H1 (cell line): ENCODE data around the gene IPO9. TPM values are rescaled to one million over a fixed set of nuclear protein-coding genes. Genes with fewer than 3 reads are reported as not detected.

Source experiments
- CTCF ChIA-PET: fragments of 300-600 bp; sonication (Branson Sonifier 250); formaldehyde crosslinking; loops from one replicate; lab custom pipeline; 2021; ENCODE audit not compliant: partially characterized antibody; lab: Charles Lee
- POLR2A ChIA-PET: fragments of 300-600 bp; sonication (Branson Sonifier 250); formaldehyde crosslinking; loops from one replicate; lab custom pipeline; 2021; ENCODE audit warnings: inconsistent platforms; ENCODE audit not compliant: partially characterized antibody; lab: Charles Lee
- DNase-seq, 2 experiments: peaks; one replicate each; pipeline versions ENCODE4 v3.0.0 to v3.0.0-alpha.2; 2010 to 2022; ENCODE audit warnings: low spot score in 2 of 2, low read depth in 1 of 2, mixed read lengths in 1 of 2
- FAIRE-seq: peaks from 2 replicates; lab custom pipeline; 2011; peaks lifted over from hg19 to GRCh38; lab: Jason Lieb, UNC
- H2AFZ ChIP-seq: 2 replicates; pipeline ENCODE4 v1.8.1; 2012; ENCODE audit warnings: low read length, inconsistent platforms
- H2AK5ac ChIP-seq: 2 replicates; pipeline ENCODE4 v1.6.1; 2013; ENCODE audit warnings: low read depth, low read length
- H2BK120ac ChIP-seq: replicated peaks from 2 replicates; pipeline ENCODE3; 2013; ENCODE audit warnings: low read depth, low read length, inconsistent platforms
- H2BK12ac ChIP-seq: 2 replicates; pipeline ENCODE4 v1.6.1; 2013; ENCODE audit warnings: low read depth, low read length
- H2BK15ac ChIP-seq: 2 replicates; pipeline ENCODE4 v1.6.1; 2013; ENCODE audit warnings: low read length
- H2BK20ac ChIP-seq: 2 replicates; pipeline ENCODE4 v1.6.1; 2013; ENCODE audit warnings: low read length
- H2BK5ac ChIP-seq: 2 replicates; pipeline ENCODE4 v1.6.1; 2013; ENCODE audit warnings: low read depth, low read length
- H3K14ac ChIP-seq: 2 replicates; pipeline ENCODE4 v1.6.1; 2013; ENCODE audit warnings: inconsistent platforms; ENCODE audit not compliant: insufficient read length
- H3K18ac ChIP-seq: 2 replicates; pipeline ENCODE4 v1.6.1; 2013; ENCODE audit warnings: low read length; ENCODE audit errors: extremely low read depth
- H3K23ac ChIP-seq: 2 replicates; pipeline ENCODE4 v1.6.1; 2013; ENCODE audit warnings: inconsistent platforms; ENCODE audit not compliant: insufficient read length
- H3K23me2 ChIP-seq: 2 replicates; pipeline ENCODE4 v1.6.1; 2013; ENCODE audit warnings: low read depth, low read length
- H3K27ac ChIP-seq: 2 replicates; pipeline ENCODE4 v1.6.1; 2011; ENCODE audit warnings: low read depth, low read length, inconsistent platforms
- H3K27me3 ChIP-seq, 4 experiments: replicated peaks in 1 of 4; 1 replicate in 1 of 4; 2 replicates in 3 of 4; pipeline versions ENCODE4 v1.6.1 to v1.8.1; 2011 to 2013; ENCODE audit warnings: low read length in 3 of 4, mild to moderate bottlenecking in 3 of 4, inconsistent platforms in 2 of 4, mixed read lengths in 2 of 4, moderate library complexity in 1 of 4; ENCODE audit not compliant: control insufficient read depth in 3 of 4, insufficient read depth in 3 of 4; ENCODE audit errors: extremely low read depth in 1 of 4
- H3K36me3 ChIP-seq, 4 experiments: 2 replicates each; pipeline versions ENCODE4 v1.6.1 to v1.8.1; 2011 to 2013; ENCODE audit warnings: mild to moderate bottlenecking in 4 of 4, low read length in 3 of 4, moderate library complexity in 2 of 4, control low read depth in 1 of 4, inconsistent platforms in 1 of 4; ENCODE audit not compliant: insufficient read depth in 4 of 4, control insufficient read depth in 2 of 4
- H3K4ac ChIP-seq: replicated peaks from 2 replicates; pipeline ENCODE3; 2013; ENCODE audit warnings: low read length, low read depth, mixed read lengths, inconsistent platforms; ENCODE audit not compliant: insufficient read length
- H3K4me1 ChIP-seq, 4 experiments: replicated peaks in 1 of 4; 1 replicate in 1 of 4; 2 replicates in 3 of 4; pipeline versions ENCODE4 v1.6.1 to v1.8.1; 2011 to 2013; ENCODE audit warnings: low read length in 3 of 4, inconsistent platforms in 2 of 4, mixed read lengths in 1 of 4; ENCODE audit not compliant: insufficient read depth in 4 of 4, control insufficient read depth in 3 of 4
- H3K4me2 ChIP-seq, 2 experiments: 2 replicates each; pipeline versions ENCODE4 v1.6.1 to v1.8.1; 2011 to 2013; ENCODE audit warnings: low read depth in 2 of 2, low read length in 2 of 2, control low read depth in 1 of 2, inconsistent platforms in 1 of 2, mild to moderate bottlenecking in 1 of 2; ENCODE audit not compliant: insufficient read depth in 1 of 2
- H3K4me3 ChIP-seq, 4 experiments: fragments of 200-600, 300-600 bp in 1 of 4; sonication (generic), shearing (Covaris generic), sonication (Bioruptor Twin) in 1 of 4; 2 replicates each; pipeline versions ENCODE4 v1.5.1 to v1.8.1; 2011 to 2016; ENCODE audit warnings: low read length in 4 of 4, low read depth in 3 of 4, control low read depth in 2 of 4, inconsistent platforms in 2 of 4, mild to moderate bottlenecking in 2 of 4, mixed read lengths in 1 of 4, moderate library complexity in 1 of 4; ENCODE audit not compliant: insufficient read depth in 2 of 4; ENCODE audit errors: extremely low read depth in 1 of 4
- H3K56ac ChIP-seq: replicated peaks from 2 replicates; pipeline ENCODE3; 2013; ENCODE audit warnings: low read depth, mild to moderate bottlenecking, mixed read lengths, low read length, inconsistent platforms; ENCODE audit not compliant: insufficient read length
- H3K79me1 ChIP-seq: 2 replicates; pipeline ENCODE4 v1.6.1; 2013; ENCODE audit warnings: low read depth, low read length, control low read depth
- H3K79me2 ChIP-seq, 2 experiments: 2 replicates each; pipeline versions ENCODE4 v1.6.1 to v1.8.1; 2012 to 2013; ENCODE audit warnings: low read length in 2 of 2, mild to moderate bottlenecking in 2 of 2, inconsistent platforms in 1 of 2; ENCODE audit not compliant: insufficient read depth in 2 of 2, control insufficient read depth in 1 of 2
- H3K9ac ChIP-seq, 4 experiments: replicated peaks in 1 of 4; 1 replicate in 1 of 4; 2 replicates in 3 of 4; pipeline versions ENCODE4 v1.6.1 to v1.8.1; 2011 to 2013; ENCODE audit warnings: low read depth in 3 of 4, low read length in 3 of 4, control low read depth in 2 of 4, mild to moderate bottlenecking in 2 of 4, moderate library complexity in 2 of 4, inconsistent platforms in 1 of 4; ENCODE audit errors: extremely low read depth in 1 of 4
- H3K9me3 ChIP-seq, 2 experiments: 2 replicates each; pipeline versions ENCODE4 v1.6.1 to v1.8.1; 2012 to 2013; ENCODE audit warnings: mild to moderate bottlenecking in 2 of 2, moderate library complexity in 2 of 2, control low read depth in 1 of 2, inconsistent platforms in 1 of 2, low read depth in 1 of 2, low read length in 1 of 2, mixed read lengths in 1 of 2; ENCODE audit not compliant: insufficient read depth in 2 of 2
- H4K20me1 ChIP-seq, 2 experiments: replicated peaks in 1 of 2; 2 replicates each; pipeline versions ENCODE3 to v1.8.1; 2011 to 2013; ENCODE audit warnings: inconsistent platforms in 2 of 2, low read length in 2 of 2, mild to moderate bottlenecking in 1 of 2; ENCODE audit not compliant: insufficient read depth in 2 of 2, control insufficient read depth in 1 of 2
- H4K5ac ChIP-seq: 2 replicates; pipeline ENCODE4 v1.6.1; 2013; ENCODE audit warnings: low read length, low read depth, mixed read lengths, inconsistent platforms; ENCODE audit not compliant: insufficient read length
- H4K8ac ChIP-seq: 2 replicates; pipeline ENCODE4 v1.8.0; 2013; ENCODE audit warnings: mild to moderate bottlenecking, moderate library complexity, low read length, inconsistent platforms; ENCODE audit not compliant: insufficient read depth; ENCODE audit errors: extremely low read depth
- H4K91ac ChIP-seq: replicated peaks from 2 replicates; pipeline ENCODE3; 2013; ENCODE audit warnings: low read length, mixed read lengths, inconsistent platforms; ENCODE audit not compliant: insufficient read length
- HDAC6 ChIP-seq: IDR thresholded peaks from one replicate; pipeline ENCODE4 v1.7.1; 2012; ENCODE audit warnings: low read depth, mild to moderate bottlenecking, inconsistent platforms, low read length, moderate library complexity
- NRF1 ChIP-seq: IDR thresholded peaks from 2 replicates; pipeline ENCODE4 v1.6.1; 2011; ENCODE audit warnings: mild to moderate bottlenecking, low read depth, low read length, improper control_type of control experiment
- SAP30 ChIP-seq: fragments of 300-600 bp; sonication (generic); IDR thresholded peaks from 2 replicates; pipeline ENCODE4 v1.7.1; 2012; ENCODE audit warnings: low read length, moderate library complexity, mild to moderate bottlenecking, inconsistent platforms; ENCODE audit not compliant: insufficient read depth, insufficient replicate concordance
- USF2 ChIP-seq: IDR thresholded peaks from 2 replicates; pipeline ENCODE4 v1.6.1; 2011; ENCODE audit warnings: low read length, improper control_type of control experiment
- WGBS, 2 experiments: shearing (Covaris generic) in 1 of 2; methylation state at CpG; one replicate each; pipeline versions ENCODE4 v1.1.6 to v1.1.7; 2013 to 2015; ENCODE audit warnings: low lambda C conversion rate in 2 of 2, mixed read lengths in 2 of 2, inconsistent platforms in 1 of 2, low coverage in 1 of 2, missing lambda C conversion rate in 1 of 2; ENCODE audit not compliant: insufficient replicate concordance in 2 of 2, insufficient coverage in 1 of 2, insufficient read length in 1 of 2; ENCODE audit errors: extremely low coverage in 1 of 2, missing lambda C conversion rate in 1 of 2; 5-methylcytosine and 5-hydroxymethylcytosine counted together
- polyA plus RNA-seq, 7 experiments: library from polyadenylated mRNA; depleted of rRNA in 3 of 7; stranded (reverse) in 5 of 7; unstranded in 2 of 7; fragments of >200 nt in 5 of 7; fragments of 200-250 nt in 2 of 7; gene quantifications; 1 replicate in 5 of 7; 2 replicates in 1 of 7; 4 replicates in 1 of 7; pipeline versions ENCODE4 v1.2.1 to v1.2.3, GENCODE V29; 2011 to 2013; ENCODE audit warnings: missing spikeins in 2 of 7, mixed read lengths in 2 of 7
- total RNA-seq: library from RNA; stranded (reverse); fragmentation: NEBNext Ultra II Directional; extraction: Animal tissue kit (Norgen Biotek cat#: 25700); gene quantifications from 2 replicates; pipeline ENCODE4 v1.2.1, GENCODE V29; 2021

IPO9 gene
- total and polyA plus RNA-seq, 2 of the 8 experiments (the other 6 are each of a cell fraction or from before 2014, with no cell fraction given): 61.0 to 122 TPM

- ChIA-PET CTCF (interaction anchor here (0.9 to 19.1 kb wide), 9 partner anchors 8 to 257 kb away, joined by 3 to 823 read pairs (median 5); partner anchors contain the start of gene IPO9), POLR2A (interaction anchor here (1.8 kb wide), 1 partner anchor 47 kb away, joined by 4 read pairs; no protein-coding TSS in a partner anchor)
- no peaks in the 10 kb centered on the region for H3K23me2 ChIP-seq
- no peak overlapping the region for H2BK12ac ChIP-seq
- no peak overlapping the region for H3K9ac ChIP-seq
- H3K4ac ChIP-seq: no peak overlapping the region
- H3K79me2 ChIP-seq: no peaks in the 10 kb centered on the region
- no peaks in the 10 kb centered on the region for H3K4me1 ChIP-seq
- no peak overlapping the region for H3K27ac ChIP-seq
- H4K20me1 ChIP-seq: no peaks in the 10 kb centered on the region
- WGBS, 2 experiments: 88% methylated on average over 5 of the region's 5 CpGs; no CpG with 5 or more reads in 1 of the 2 experiments
- H3K9me3 ChIP-seq: peaks cover 0 to 5% of the 10 kb centered on the region in 2 experiments; a peak in 2 of 4 replicates
- no peak overlapping the region for H2BK5ac ChIP-seq
- no peak overlapping the region for H3K18ac ChIP-seq
- TF ChIP-seq HDAC6: no peak
- no peak for TF ChIP-seq USF2
- TF ChIP-seq NRF1: no peak
- TF ChIP-seq SAP30: no peak
- H2AFZ ChIP-seq: no peak overlapping the region
- no peak overlapping the region for H4K5ac ChIP-seq
- no peak overlapping the region for H2AK5ac ChIP-seq
- no peaks in the 10 kb centered on the region for H3K79me1 ChIP-seq
- H3K23ac ChIP-seq: no peak overlapping the region
- H3K4me3 ChIP-seq: no peak overlapping the region
- DNase-seq: no peak
- peaks cover 18 to 71% (median 51%) of the 10 kb centered on the region in 4 experiments for H3K36me3 ChIP-seq
- H3K4me2 ChIP-seq: no peak overlapping the region
- H3K56ac ChIP-seq: no peak overlapping the region
- H3K14ac ChIP-seq: no peak overlapping the region
- H2BK120ac ChIP-seq: no peak overlapping the region
- no peak overlapping the region for H2BK20ac ChIP-seq
- no peak overlapping the region for H4K8ac ChIP-seq
- no peak overlapping the region for H2BK15ac ChIP-seq
- FAIRE-seq: no peak
- no peak overlapping the region for H4K91ac ChIP-seq
- H3K27me3 ChIP-seq: no peaks in the 10 kb centered on the region
Observed at GRCh38 chr1:201786824-201787223, 42.1 kb upstream of the IPO9 start.
